GM12878 (cell line): ENCODE results near the gene RSPH9. TPM values are rescaled to one million over a fixed set of nuclear protein-coding genes. Genes with fewer than 3 reads are reported as not detected.

Source experiments
- ATAC-seq: fragments of 200-7000 bp; cut with Tn5 transposase; 3 replicates; pipeline ENCODE4 v1.9.1; 2020; ENCODE audit warnings: mild to moderate bottlenecking, moderate library complexity
- BruUV-seq: library from RNA; stranded (reverse); fragments of 400-500 nt; replicated peaks from 2 replicates; lab custom pipeline; 2021; lab: Mats Ljungman, UMichigan
- CTCF ChIA-PET: fragments of 300-600 bp; sonication (Branson Sonifier 250); formaldehyde crosslinking; extraction: SDS; loops from one replicate; lab custom pipeline; 2021; ENCODE audit warnings: inconsistent platforms; lab: Yijun Ruan, JAX
- POLR2A ChIA-PET: fragments of 350-600 bp; formaldehyde crosslinking; extraction: SDS; loops from one replicate; lab custom pipeline; 2021; ENCODE audit warnings: inconsistent platforms; lab: Charles Lee
- RAD21 ChIA-PET: fragments of 300-600 bp; sonication (Branson Sonifier 250); formaldehyde crosslinking; loops from one replicate; lab custom pipeline; 2023; ENCODE audit warnings: antibody characterized with exemption; ENCODE audit not compliant: unreplicated experiment; lab: Charles Lee
- SMC1A ChIA-PET: fragments of 300-600 bp; sonication (Branson Sonifier 250); formaldehyde crosslinking; loops from one replicate; lab custom pipeline; 2023; ENCODE audit not compliant: unreplicated experiment, uncharacterized antibody; lab: Charles Lee
- DNase-seq: peaks from one replicate; pipeline ENCODE4 v3.0.0-alpha.2; 2011; ENCODE audit warnings: low read depth, low spot score
- FAIRE-seq: peaks from 3 replicates; lab custom pipeline; 2011; peaks lifted over from hg19 to GRCh38; lab: Jason Lieb, UNC
- H2AFZ ChIP-seq: 2 replicates; pipeline ENCODE4 v1.6.0; 2011; ENCODE audit warnings: low read depth, low read length, control low read depth; ENCODE audit not compliant: control insufficient read depth
- H3K27ac ChIP-seq: 2 replicates; pipeline ENCODE4 v1.5.1; 2011; ENCODE audit warnings: control low read depth; ENCODE audit not compliant: control insufficient read depth, insufficient read depth
- H3K27me3 ChIP-seq, 2 experiments: replicated peaks in 1 of 2; 2 replicates each; pipeline versions ENCODE4 v1.6.0 to v1.6.1; 2011; ENCODE audit warnings: low read length in 1 of 2; ENCODE audit not compliant: control insufficient read depth in 2 of 2, insufficient read depth in 2 of 2
- H3K36me3 ChIP-seq, 2 experiments: 2 replicates each; pipeline ENCODE4 v1.5.1; 2011; ENCODE audit warnings: low read length in 1 of 2; ENCODE audit not compliant: control insufficient read depth in 2 of 2, insufficient read depth in 2 of 2
- H3K4me1 ChIP-seq: 2 replicates; pipeline ENCODE4 v1.6.1; 2011; ENCODE audit warnings: mild to moderate bottlenecking, low read length, moderate library complexity, mixed read lengths; ENCODE audit not compliant: control insufficient read depth, insufficient read depth
- H3K4me2 ChIP-seq: 2 replicates; pipeline ENCODE4 v1.6.0; 2011; ENCODE audit warnings: control low read depth; ENCODE audit not compliant: control insufficient read depth, insufficient read depth
- H3K4me3 ChIP-seq: fragments of 200-600 bp; sonication (generic); 2 replicates; pipeline ENCODE4 v1.5.1; 2016
- H3K79me2 ChIP-seq: 2 replicates; pipeline ENCODE4 v1.6.0; 2011; ENCODE audit warnings: low read length; ENCODE audit not compliant: control insufficient read depth, insufficient read depth
- H3K9ac ChIP-seq: 2 replicates; pipeline ENCODE4 v1.8.0; 2011; ENCODE audit warnings: low read length, control low read depth, mixed read lengths; ENCODE audit not compliant: control insufficient read depth, insufficient read depth
- H3K9me3 ChIP-seq: replicated peaks from 3 replicates; pipeline ENCODE4 v1.5.1; 2011; ENCODE audit warnings: mild to moderate bottlenecking, low read length; ENCODE audit not compliant: control insufficient read depth, insufficient read depth
- H4K20me1 ChIP-seq: 2 replicates; pipeline ENCODE4 v1.6.0; 2011; ENCODE audit not compliant: control insufficient read depth, insufficient read depth
- CBX3 ChIP-seq: fragments of 200-600 bp; sonication (generic); IDR thresholded peaks from 2 replicates; pipeline ENCODE4 v1.6.1; 2016; ENCODE audit warnings: low read depth, borderline replicate concordance
- CHD2 ChIP-seq: IDR thresholded peaks from 2 replicates; pipeline ENCODE4 v1.6.1; 2011; ENCODE audit warnings: low read depth, low read length, improper control_type of control experiment, borderline replicate concordance
- KLF5 ChIP-seq: fragments of 450-650 bp; IDR thresholded peaks from 2 replicates; pipeline ENCODE4 v1.6.1; 2014; ENCODE audit warnings: mild to moderate bottlenecking; ENCODE audit not compliant: partially characterized antibody
- NFYA ChIP-seq: IDR thresholded peaks from 2 replicates; pipeline ENCODE4 v1.6.1; 2011; ENCODE audit warnings: low read depth, mild to moderate bottlenecking, low read length, improper control_type of control experiment, borderline replicate concordance
- SMAD5 ChIP-seq: IDR thresholded peaks from 2 replicates; pipeline ENCODE4 v1.6.1; 2016; ENCODE audit warnings: antibody characterized with exemption, low read depth
- SMARCA5 ChIP-seq: fragments of 450-650 bp; IDR thresholded peaks from 2 replicates; pipeline ENCODE4 v1.6.1; 2017; ENCODE audit warnings: mild to moderate bottlenecking
- SPI1 ChIP-seq: IDR thresholded peaks from 2 replicates; pipeline ENCODE4 v1.6.1; 2011; ENCODE audit warnings: low read depth, mild to moderate bottlenecking, low read length, moderate library complexity, borderline replicate concordance; ENCODE audit not compliant: insufficient read depth
- TARDBP ChIP-seq: IDR thresholded peaks from 2 replicates; pipeline ENCODE4 v1.6.1; 2016; ENCODE audit warnings: borderline replicate concordance
- ZZZ3 ChIP-seq: IDR thresholded peaks from 2 replicates; pipeline ENCODE4 v1.6.1; 2011; ENCODE audit warnings: low read depth; ENCODE audit not compliant: control insufficient read depth, insufficient read length
- WGBS: methylation state at CpG from one replicate; pipeline ENCODE4 v1.1.6; 2016; ENCODE audit warnings: low lambda C conversion rate; ENCODE audit not compliant: insufficient replicate concordance, insufficient coverage; ENCODE audit errors: missing lambda C conversion rate; 5-methylcytosine and 5-hydroxymethylcytosine counted together
- in situ Hi-C: fragments of 300-500 bp; cut with MboI; formaldehyde crosslinking; loops from 9 replicates; pipeline ENCODE4 v1.14.3; 2018; ENCODE audit warnings: mixed read lengths
- intact Hi-C: fragments of 100-400 bp; cut with micrococcal nuclease; formaldehyde crosslinking; loops from one replicate; pipeline ENCODE4 v1.14.2; 2022; ENCODE audit not compliant: unreplicated experiment
- polyA plus RNA-seq, 11 experiments: library from polyadenylated mRNA; depleted of rRNA in 4 of 11; unstranded in 6 of 11; stranded (reverse) in 5 of 11; fragments of >200 nt; fragmentation: Nextera tagmentation in 4 of 11; fragmentation: Illumina TruSeq in 1 of 11; extraction: Ambion mirVana in 4 of 11; extraction: Trizol in 1 of 11; gene quantifications; 1 replicate in 1 of 11; 2 replicates in 10 of 11; pipeline versions ENCODE4 v1.2.1 to v1.2.3, GENCODE V29; 2011 to 2016; ENCODE audit warnings: inconsistent platforms in 2 of 11, missing spikeins in 2 of 11, low read depth in 1 of 11
- total RNA-seq, 4 experiments: library from RNA; depleted of rRNA in 3 of 4; stranded (reverse); fragments of >200 nt in 3 of 4; fragmentation: Illumina TruSeq in 1 of 4; extraction: Trizol in 1 of 4; gene quantifications; 2 replicates each; pipeline versions ENCODE4 v1.2.1 to v1.2.3, GENCODE V29; 2013 to 2021
- TF ChIP-seq, protein P1 (sequence below), 3 experiments: IDR thresholded peaks in 2 of 3; conservative IDR thresholded peaks in 1 of 3; 2 replicates each; pipeline ENCODE4 v1.5.1; 2011; ENCODE audit warnings: low read depth in 3 of 3, low read length in 3 of 3, mild to moderate bottlenecking in 3 of 3, control low read depth in 2 of 3, moderate library complexity in 2 of 3, inconsistent platforms in 1 of 3, mixed read lengths in 1 of 3; ENCODE audit not compliant: control insufficient read depth in 2 of 3, insufficient read depth in 1 of 3; ENCODE audit errors: extremely low read depth in 1 of 3
- TF ChIP-seq, protein P2 (sequence below): fragments of 450-650 bp; IDR thresholded peaks from 2 replicates; pipeline ENCODE4 v1.6.1; 2017; ENCODE audit warnings: antibody characterized with exemption, mild to moderate bottlenecking, moderate library complexity
- TF ChIP-seq, protein P3 (sequence below): fragments of 450-650 bp; IDR thresholded peaks from 2 replicates; pipeline ENCODE4 v1.6.1; 2017; ENCODE audit warnings: mild to moderate bottlenecking
- TF ChIP-seq, protein P4 (sequence below): fragments of 450-650 bp; IDR thresholded peaks from 2 replicates; pipeline ENCODE4 v1.6.1; 2016; ENCODE audit warnings: mild to moderate bottlenecking

RSPH9 gene
- total and polyA plus RNA-seq, 10 of the 15 experiments (the other 5 are each of a cell fraction or from before 2014, with no cell fraction given): 0.26 to 0.63 (median 0.36) TPM; not detected in 6

DNA sequence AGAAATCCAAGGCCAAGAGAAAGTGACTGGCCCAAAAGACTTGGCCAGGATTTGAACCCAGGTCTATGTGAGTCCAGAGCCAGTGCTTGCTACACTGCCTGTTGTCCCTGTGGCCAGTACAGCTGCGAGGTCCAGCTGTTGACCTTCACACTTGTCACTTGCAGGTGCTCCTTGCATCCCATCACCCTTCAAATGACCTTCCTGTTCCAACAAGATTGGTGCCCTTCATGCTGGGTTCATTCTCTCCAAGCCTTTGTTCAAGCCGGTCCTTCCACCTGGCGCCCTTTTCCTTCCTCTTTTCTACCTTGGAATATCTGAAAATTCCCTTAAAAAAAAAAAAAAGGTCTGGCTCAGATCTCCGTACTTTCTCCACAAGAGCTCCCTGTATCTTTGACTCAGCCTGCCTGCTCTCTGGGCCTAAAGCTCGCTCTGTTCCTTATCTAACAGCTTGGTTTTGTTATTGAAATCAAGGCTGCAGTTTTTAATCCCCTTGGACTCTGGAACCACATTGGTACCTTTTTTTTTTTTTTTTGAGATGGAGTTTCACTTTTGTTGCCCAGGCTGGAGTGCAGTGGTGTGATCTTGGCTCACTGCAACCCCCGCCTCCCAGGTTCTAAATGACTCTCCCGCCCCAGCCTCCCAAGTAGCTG lies 64.9 kb downstream of the RSPH9 start (continued):
- TF ChIP-seq, protein P1, sequence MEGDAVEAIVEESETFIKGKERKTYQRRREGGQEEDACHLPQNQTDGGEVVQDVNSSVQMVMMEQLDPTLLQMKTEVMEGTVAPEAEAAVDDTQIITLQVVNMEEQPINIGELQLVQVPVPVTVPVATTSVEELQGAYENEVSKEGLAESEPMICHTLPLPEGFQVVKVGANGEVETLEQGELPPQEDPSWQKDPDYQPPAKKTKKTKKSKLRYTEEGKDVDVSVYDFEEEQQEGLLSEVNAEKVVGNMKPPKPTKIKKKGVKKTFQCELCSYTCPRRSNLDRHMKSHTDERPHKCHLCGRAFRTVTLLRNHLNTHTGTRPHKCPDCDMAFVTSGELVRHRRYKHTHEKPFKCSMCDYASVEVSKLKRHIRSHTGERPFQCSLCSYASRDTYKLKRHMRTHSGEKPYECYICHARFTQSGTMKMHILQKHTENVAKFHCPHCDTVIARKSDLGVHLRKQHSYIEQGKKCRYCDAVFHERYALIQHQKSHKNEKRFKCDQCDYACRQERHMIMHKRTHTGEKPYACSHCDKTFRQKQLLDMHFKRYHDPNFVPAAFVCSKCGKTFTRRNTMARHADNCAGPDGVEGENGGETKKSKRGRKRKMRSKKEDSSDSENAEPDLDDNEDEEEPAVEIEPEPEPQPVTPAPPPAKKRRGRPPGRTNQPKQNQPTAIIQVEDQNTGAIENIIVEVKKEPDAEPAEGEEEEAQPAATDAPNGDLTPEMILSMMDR (IDR thresholded peaks at IDR 0.05 in 2 of 3, conservative IDR thresholded peaks at IDR 0.05 in 1 of 3; ENCODE audit: control insufficient read depth in 2 of 3, extremely low read depth in 1 of 3, insufficient read depth in 1 of 3, low read depth in 3 of 3, low read length in 3 of 3): no peak
- TF ChIP-seq SPI1: no peak

DNA sequence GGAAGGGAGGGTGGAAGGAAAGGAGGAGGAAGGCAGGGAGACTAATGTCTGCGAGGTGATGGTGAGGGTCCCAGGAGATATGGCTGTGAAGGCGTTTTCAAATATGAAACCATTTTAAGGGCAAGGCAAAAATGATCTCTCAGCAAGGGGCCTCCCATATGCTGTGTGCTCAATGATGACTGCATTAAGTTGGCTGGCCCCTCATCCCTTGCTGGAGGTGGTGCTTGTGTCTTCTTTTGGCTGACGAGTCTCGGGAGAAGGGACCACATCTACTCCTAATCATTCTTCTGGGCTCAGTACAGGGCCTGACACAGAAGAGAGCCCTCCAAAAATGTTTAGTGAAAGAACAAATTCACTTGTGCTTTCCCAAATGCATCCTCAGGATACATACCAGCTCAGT lies 65.7 kb downstream of the RSPH9 start:
- Histone ChIP-seq H3K36me3 (no peaks in the 10 kb centered on the region), H3K27ac (no peak overlapping the region), H3K79me2 (no peaks in the 10 kb centered on the region), H3K9ac (no peak overlapping the region), H2AFZ (no peak overlapping the region), H4K20me1 (no peaks in the 10 kb centered on the region), H3K4me3 (no peak overlapping the region), H3K4me1 (peaks cover 46% of the 10 kb centered on the region), H3K27me3 (no peaks in the 10 kb centered on the region), H3K9me3 (no peaks in the 10 kb centered on the region), H3K4me2 (no peak overlapping the region)
- no TSS peak for BruUV-seq
- ChIA-PET CTCF (interaction anchor here (1.2 kb wide), 1 partner anchor 14 kb away, joined by 3 read pairs; no protein-coding TSS in a partner anchor), RAD21 (interaction anchor here (0.6 kb wide), 1 partner anchor 392 kb away, joined by 3 read pairs; no protein-coding TSS in a partner anchor), POLR2A (interaction anchor here (0.7 kb wide), 1 partner anchor 9 kb away, joined by 3 read pairs; no protein-coding TSS in a partner anchor), SMC1A (no interaction called here)
- DNase-seq (no peak), FAIRE-seq (no peak), ATAC-seq (no peak)
- intact Hi-C loops (no loop called here), in situ Hi-C loops (no loop called here)
- WGBS: 66% methylated on average over 4 of the region's 4 CpGs
- TF ChIP-seq TARDBP (no peak), NFYA (no peak), ZZZ3 (no peak), CHD2 (no peak), SMARCA5 (no peak), SMAD5 (no peak), KLF5 (no peak), CBX3 (no peak)
- TF ChIP-seq, protein P2, sequence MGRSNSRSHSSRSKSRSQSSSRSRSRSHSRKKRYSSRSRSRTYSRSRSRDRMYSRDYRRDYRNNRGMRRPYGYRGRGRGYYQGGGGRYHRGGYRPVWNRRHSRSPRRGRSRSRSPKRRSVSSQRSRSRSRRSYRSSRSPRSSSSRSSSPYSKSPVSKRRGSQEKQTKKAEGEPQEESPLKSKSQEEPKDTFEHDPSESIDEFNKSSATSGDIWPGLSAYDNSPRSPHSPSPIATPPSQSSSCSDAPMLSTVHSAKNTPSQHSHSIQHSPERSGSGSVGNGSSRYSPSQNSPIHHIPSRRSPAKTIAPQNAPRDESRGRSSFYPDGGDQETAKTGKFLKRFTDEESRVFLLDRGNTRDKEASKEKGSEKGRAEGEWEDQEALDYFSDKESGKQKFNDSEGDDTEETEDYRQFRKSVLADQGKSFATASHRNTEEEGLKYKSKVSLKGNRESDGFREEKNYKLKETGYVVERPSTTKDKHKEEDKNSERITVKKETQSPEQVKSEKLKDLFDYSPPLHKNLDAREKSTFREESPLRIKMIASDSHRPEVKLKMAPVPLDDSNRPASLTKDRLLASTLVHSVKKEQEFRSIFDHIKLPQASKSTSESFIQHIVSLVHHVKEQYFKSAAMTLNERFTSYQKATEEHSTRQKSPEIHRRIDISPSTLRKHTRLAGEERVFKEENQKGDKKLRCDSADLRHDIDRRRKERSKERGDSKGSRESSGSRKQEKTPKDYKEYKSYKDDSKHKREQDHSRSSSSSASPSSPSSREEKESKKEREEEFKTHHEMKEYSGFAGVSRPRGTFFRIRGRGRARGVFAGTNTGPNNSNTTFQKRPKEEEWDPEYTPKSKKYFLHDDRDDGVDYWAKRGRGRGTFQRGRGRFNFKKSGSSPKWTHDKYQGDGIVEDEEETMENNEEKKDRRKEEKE: no peak
- TF ChIP-seq, protein P3, sequence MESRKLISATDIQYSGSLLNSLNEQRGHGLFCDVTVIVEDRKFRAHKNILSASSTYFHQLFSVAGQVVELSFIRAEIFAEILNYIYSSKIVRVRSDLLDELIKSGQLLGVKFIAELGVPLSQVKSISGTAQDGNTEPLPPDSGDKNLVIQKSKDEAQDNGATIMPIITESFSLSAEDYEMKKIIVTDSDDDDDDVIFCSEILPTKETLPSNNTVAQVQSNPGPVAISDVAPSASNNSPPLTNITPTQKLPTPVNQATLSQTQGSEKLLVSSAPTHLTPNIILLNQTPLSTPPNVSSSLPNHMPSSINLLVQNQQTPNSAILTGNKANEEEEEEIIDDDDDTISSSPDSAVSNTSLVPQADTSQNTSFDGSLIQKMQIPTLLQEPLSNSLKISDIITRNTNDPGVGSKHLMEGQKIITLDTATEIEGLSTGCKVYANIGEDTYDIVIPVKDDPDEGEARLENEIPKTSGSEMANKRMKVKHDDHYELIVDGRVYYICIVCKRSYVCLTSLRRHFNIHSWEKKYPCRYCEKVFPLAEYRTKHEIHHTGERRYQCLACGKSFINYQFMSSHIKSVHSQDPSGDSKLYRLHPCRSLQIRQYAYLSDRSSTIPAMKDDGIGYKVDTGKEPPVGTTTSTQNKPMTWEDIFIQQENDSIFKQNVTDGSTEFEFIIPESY: no peak
- TF ChIP-seq, protein P4, sequence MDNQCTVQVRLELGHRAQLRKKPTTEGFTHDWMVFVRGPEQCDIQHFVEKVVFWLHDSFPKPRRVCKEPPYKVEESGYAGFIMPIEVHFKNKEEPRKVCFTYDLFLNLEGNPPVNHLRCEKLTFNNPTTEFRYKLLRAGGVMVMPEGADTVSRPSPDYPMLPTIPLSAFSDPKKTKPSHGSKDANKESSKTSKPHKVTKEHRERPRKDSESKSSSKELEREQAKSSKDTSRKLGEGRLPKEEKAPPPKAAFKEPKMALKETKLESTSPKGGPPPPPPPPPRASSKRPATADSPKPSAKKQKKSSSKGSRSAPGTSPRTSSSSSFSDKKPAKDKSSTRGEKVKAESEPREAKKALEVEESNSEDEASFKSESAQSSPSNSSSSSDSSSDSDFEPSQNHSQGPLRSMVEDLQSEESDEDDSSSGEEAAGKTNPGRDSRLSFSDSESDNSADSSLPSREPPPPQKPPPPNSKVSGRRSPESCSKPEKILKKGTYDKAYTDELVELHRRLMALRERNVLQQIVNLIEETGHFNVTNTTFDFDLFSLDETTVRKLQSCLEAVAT: no peak
